ENCODE measurements around the gene ECSIT. TPM values are rescaled to one million over a fixed set of nuclear protein-coding genes. Genes with fewer than 3 reads are reported as not detected.

ECSIT gene
- total RNA-seq, 1 donor from 2014 or later, result 43.7 TPM

- DNase-seq (ENCODE audit: low spot score), result no peak
These were observed 24.4 kb downstream of the ECSIT start for GRCh38 chr19:11504502-11505031.

- no peak for DNase-seq (ENCODE audit: low spot score)
These were observed 29.0 kb downstream of the ECSIT start for GRCh38 chr19:11499890-11500420.

- no peak for DNase-seq (ENCODE audit: low spot score)
These were observed 29.7 kb downstream of the ECSIT start for GRCh38 chr19:11499220-11499726.

GRCh38 chr19:11496391-11497163, 32.4 kb downstream of the ECSIT start:
- DNase-seq (ENCODE audit: low spot score), result peak; percentile 64

- DNase-seq (ENCODE audit: low spot score), result no peak
These were observed 33.0 kb downstream of the ECSIT start for GRCh38 chr19:11495885-11496284.

GRCh38 chr19:11495481-11495880, 33.5 kb downstream of the ECSIT start:
- DNase-seq (ENCODE audit: low spot score), result no peak

- DNase-seq (ENCODE audit: low spot score), result no peak
These were observed 34.2 kb downstream of the ECSIT start for GRCh38 chr19:11494634-11495285.

GRCh38 chr19:11489378-11489777, 39.6 kb downstream of the ECSIT start:
- no peak for DNase-seq (ENCODE audit: low spot score)

- no peak for DNase-seq (ENCODE audit: low spot score)
These were observed 42.1 kb downstream of the ECSIT start for GRCh38 chr19:11486661-11487503.

- no peak for DNase-seq (ENCODE audit: low spot score)
These were observed 43.6 kb downstream of the ECSIT start for GRCh38 chr19:11485245-11485837.

GRCh38 chr19:11483366-11484111, 45.4 kb downstream of the ECSIT start:
- no peak for DNase-seq (ENCODE audit: low spot score)

- peak; percentile 80 for DNase-seq (ENCODE audit: low spot score)
These were observed 46.4 kb downstream of the ECSIT start for GRCh38 chr19:11482384-11483050.

GRCh38 chr19:11481534-11482383, 47.2 kb downstream of the ECSIT start:
- DNase-seq (ENCODE audit: low spot score), result peak; percentile 63

GRCh38 chr19:11480715-11481533, 48.0 kb downstream of the ECSIT start, which contains the start of gene ELAVL3:
Gene ELAVL3 (minus strand): TSS chr19:11481046. CDS start chr19:11480608, 438 bp downstream.
- no peak for DNase-seq (ENCODE audit: low spot score)

- no peak for DNase-seq (ENCODE audit: low spot score)
These were observed 48.8 kb downstream of the ECSIT start for GRCh38 chr19:11479898-11480714.

GRCh38 chr19:11479090-11479897, 49.6 kb downstream of the ECSIT start:
- no peak for DNase-seq (ENCODE audit: low spot score)
